Posterior cingulate gyrus (tissue), 11 donors: ENCODE measurements around the gene NEUROG1.

Source experiments
- DNase-seq, 10 donors: peaks; one replicate each; pipeline versions ENCODE4 v3.0.0 to v3.0.0-alpha.2; 2020 to 2021; ENCODE audit warnings: mixed read lengths in 3 of 10
- intact Hi-C: fragments of 100-400 bp; cut with DNase I; formaldehyde crosslinking; loops from one replicate; pipeline ENCODE4 v1.15.1; 2023

NEUROG1 gene

GRCh38 chr5:135535820-135536801, at the start of gene NEUROG1:
Gene NEUROG1 (minus strand): TSS chr5:135535964. CDS start chr5:135535690, 274 bp downstream.
- DNase-seq, result peak in 1 of 10 donors; percentile 74
- intact Hi-C loops, result no loop called here

GRCh38 chr5:135584918-135585317, 49.2 kb upstream of the NEUROG1 start:
- intact Hi-C loops, result no loop called here
- DNase-seq, result peak in 1 of 10 donors; percentile 52

- DNase-seq, result no peak
- intact Hi-C loops, result no loop called here
Observed at GRCh38 chr5:135584276-135584675, 48.5 kb upstream of the NEUROG1 start.

- DNase-seq, result peak in 2 of 10 donors; percentile 39 to 57
- intact Hi-C loops, result no loop called here
Observed at GRCh38 chr5:135582099-135582781, 46.5 kb upstream of the NEUROG1 start.

- intact Hi-C loops, result no loop called here
- DNase-seq, result peak in 7 of 10 donors; percentile 31 to 93 (median 70)
Observed at GRCh38 chr5:135578685-135579341, 43.0 kb upstream of the NEUROG1 start, which contains the start of gene CXCL14. Gene CXCL14 (minus strand): TSS chr5:135578991. CDS start chr5:135578778, 213 bp downstream.

- DNase-seq, result no peak
- intact Hi-C loops, result no loop called here
Observed at GRCh38 chr5:135578305-135578684, 42.5 kb upstream of the NEUROG1 start.

GRCh38 chr5:135577421-135577820, 41.7 kb upstream of the NEUROG1 start:
- DNase-seq, result peak in 2 of 10 donors; percentile 55 to 60
- intact Hi-C loops, result no loop called here

- DNase-seq, result peak in 1 of 10 donors; percentile 41
- intact Hi-C loops, result no loop called here
Observed at GRCh38 chr5:135576075-135576599, 40.4 kb upstream of the NEUROG1 start.

- intact Hi-C loops, result no loop called here
- peak in 1 of 10 donors; percentile 58 for DNase-seq
Observed at GRCh38 chr5:135574493-135574892, 38.7 kb upstream of the NEUROG1 start.

GRCh38 chr5:135571902-135572301, 36.1 kb upstream of the NEUROG1 start:
- intact Hi-C loops, result no loop called here
- DNase-seq, result peak in 1 of 10 donors; percentile 40

- intact Hi-C loops, result no loop called here
- peak in 1 of 10 donors; percentile 50 for DNase-seq
Observed at GRCh38 chr5:135571066-135571609, 35.4 kb upstream of the NEUROG1 start.

GRCh38 chr5:135570453-135570764, 34.6 kb upstream of the NEUROG1 start:
- intact Hi-C loops, result no loop called here
- DNase-seq, result no peak

GRCh38 chr5:135569755-135570452, 34.1 kb upstream of the NEUROG1 start:
- intact Hi-C loops, result no loop called here
- peak in 1 of 10 donors; percentile 80 for DNase-seq

- intact Hi-C loops, result no loop called here
- DNase-seq, result peak in 2 of 10 donors; percentile 28 to 37
Observed at GRCh38 chr5:135568923-135569360, 33.2 kb upstream of the NEUROG1 start.

GRCh38 chr5:135568246-135568645, 32.5 kb upstream of the NEUROG1 start:
- intact Hi-C loops, result no loop called here
- DNase-seq, result peak in 2 of 10 donors; percentile 70 to 78

- intact Hi-C loops, result no loop called here
- DNase-seq, result peak in 2 of 10 donors; percentile 37 to 39
Observed at GRCh38 chr5:135567661-135568060, 31.9 kb upstream of the NEUROG1 start.

- DNase-seq, result peak in 1 of 10 donors; percentile 53
- intact Hi-C loops, result no loop called here
Observed at GRCh38 chr5:135566422-135567400, 30.9 kb upstream of the NEUROG1 start.

GRCh38 chr5:135565725-135566421, 30.1 kb upstream of the NEUROG1 start:
- DNase-seq, result peak in 9 of 10 donors; percentile 44 to 94 (median 68)
- intact Hi-C loops, result no loop called here
